HG03095 (cell line): ENCODE measurements around the gene TP53BP1.

Source experiments
- ATAC-seq: cut with Tn5 transposase; IDR thresholded peaks from one replicate; pipeline ENCODE4 v1.9.1; 2021; ENCODE audit warnings: moderate library complexity; ENCODE audit not compliant: unreplicated experiment

Gene TP53BP1

GRCh38 chr15:43370310-43370974, 122.5 kb downstream of the TP53BP1 start:
- ATAC-seq: peak; percentile 37

- no peak for ATAC-seq
Observed at GRCh38 chr15:43361313-43361903, 131.5 kb downstream of the TP53BP1 start.

- no peak for ATAC-seq
Observed at GRCh38 chr15:43360821-43361220, 132.1 kb downstream of the TP53BP1 start.
